Cardiac septum (tissue), 1 donor: ENCODE results near the gene MAN2C1. TPM values are rescaled to one million over a fixed set of nuclear protein-coding genes. Genes with fewer than 3 reads are reported as not detected.
"Not testable (repeated sequence)": the region's sequence is repeated elsewhere in the genome, so short reads cannot be mapped to it uniquely, and the experiment has no call there.

ENCODE experiments used
- DNase-seq: peaks from one replicate; pipeline ENCODE4 v3.0.0-alpha.2; 2020; ENCODE audit warnings: low spot score
- intact Hi-C: fragments of 100-400 bp; cut with DNase I; formaldehyde crosslinking; loops from one replicate; pipeline ENCODE4 v1.14.0; 2022
- long read RNA-seq: library from polyadenylated mRNA; unstranded; transcript quantifications from one replicate; pipeline ENCODE4 v2.0.0, GENCODE V29; 2021
- total RNA-seq: library from RNA; stranded (reverse); fragmentation: NEBNext Ultra II Directional; extraction: Animal tissue kit (Norgen Biotek cat#: 25700); gene quantifications from one replicate; pipeline ENCODE4 v1.2.1, GENCODE V29; 2021
- donor health status: DM: no; HTN: no; CAD: no.

The MAN2C1 gene
- total RNA-seq, result 153 TPM
- long read RNA-seq, transcript MAN2C1-201 (26 exons, 3,284 nt), result major isoform, 11 of 68 reads
- long read RNA-seq, partial matches to known transcripts, result 20 of 68 reads
- long read RNA-seq, other reads (novel, unspliced or antisense), result 32 of 68 reads

- intact Hi-C loops, result loop anchor here (1.0 to 10.0 kb wide), 3 partner anchors 84 to 317 kb away; partner anchors contain the start of genes SIN3A and SNUPN
Observed at GRCh38 chr15:75367913-75368688, at the start of gene MAN2C1. TSS of gene MAN2C1 (minus strand) at chr15:75368607. CDS start at chr15:75368583, 24 bp downstream.

GRCh38 chr15:75416584-75416983, 48.2 kb upstream of the MAN2C1 start:
- intact Hi-C loops, result no loop called here
- no peak for DNase-seq

More at GRCh38 chr15:75367913-75368688, at the start of gene MAN2C1:
- peak; percentile 97 for DNase-seq

GRCh38 chr15:75410196-75410595, 41.8 kb upstream of the MAN2C1 start:
- no peak for DNase-seq
- intact Hi-C loops, result no loop called here

- DNase-seq, result no peak
- intact Hi-C loops, result no loop called here
Observed at GRCh38 chr15:75407083-75407482, 38.7 kb upstream of the MAN2C1 start.

- no peak for DNase-seq
- intact Hi-C loops, result no loop called here
Observed at GRCh38 chr15:75403892-75404291, 35.5 kb upstream of the MAN2C1 start.

- DNase-seq, result no peak
- intact Hi-C loops, result no loop called here
Observed at GRCh38 chr15:75397494-75397893, 29.1 kb upstream of the MAN2C1 start.

- no peak for DNase-seq
- intact Hi-C loops, result no loop called here
Observed at GRCh38 chr15:75389791-75390382, 21.5 kb upstream of the MAN2C1 start.

GRCh38 chr15:75383986-75384385, 15.6 kb upstream of the MAN2C1 start:
- intact Hi-C loops, result not testable (repeated sequence)

GRCh38 chr15:75380773-75381172, 12.4 kb upstream of the MAN2C1 start:
- no peak for DNase-seq
- intact Hi-C loops, result no loop called here

More at GRCh38 chr15:75383986-75384385, 15.6 kb upstream of the MAN2C1 start:
- not testable (repeated sequence) for DNase-seq

GRCh38 chr15:75371901-75372688, 3.7 kb upstream of the MAN2C1 start:
- no peak for DNase-seq
- intact Hi-C loops, result no loop called here

GRCh38 chr15:75371486-75371885, 3.1 kb upstream of the MAN2C1 start:
- no peak for DNase-seq
- intact Hi-C loops, result no loop called here

- no peak for DNase-seq
- intact Hi-C loops, result loop anchor here (5.0 to 10.0 kb wide), 2 partner anchors 82 to 315 kb away; partner anchors contain the start of gene SIN3A
Observed at GRCh38 chr15:75369897-75370581, 1.6 kb upstream of the MAN2C1 start.

GRCh38 chr15:75368689-75369239, 357 bp upstream of the MAN2C1 start:
- no peak for DNase-seq
- intact Hi-C loops, result loop anchor here (1.0 to 10.0 kb wide), 3 partner anchors 84 to 316 kb away; partner anchors contain the start of genes SIN3A and SNUPN

GRCh38 chr15:75367406-75367912, 948 bp downstream of the MAN2C1 start:
- no peak for DNase-seq
- intact Hi-C loops, result loop anchor here (5.0 to 10.0 kb wide), 2 partner anchors 85 to 317 kb away; partner anchors contain the start of gene SIN3A

- intact Hi-C loops, result loop anchor here (5.0 to 10.0 kb wide), 2 partner anchors 85 to 318 kb away; partner anchors contain the start of gene SIN3A
- DNase-seq, result no peak
Observed at GRCh38 chr15:75367006-75367405, 1.4 kb downstream of the MAN2C1 start.

GRCh38 chr15:75366163-75366562, 2.2 kb downstream of the MAN2C1 start:
- DNase-seq, result no peak
- intact Hi-C loops, result loop anchor here (5.0 to 10.0 kb wide), 2 partner anchors 86 to 319 kb away; partner anchors contain the start of gene SIN3A

- intact Hi-C loops, result loop anchor here (5.0 to 10.0 kb wide), 2 partner anchors 87 to 320 kb away; partner anchors contain the start of gene SIN3A
- no peak for DNase-seq
Observed at GRCh38 chr15:75364881-75365280, 3.5 kb downstream of the MAN2C1 start.

GRCh38 chr15:75363786-75364185, 4.6 kb downstream of the MAN2C1 start:
- intact Hi-C loops, result loop anchor here (10.0 kb wide), 1 partner anchor 321 kb away; no protein-coding TSS in a partner anchor

More at GRCh38 chr15:75363786-75364185, 4.6 kb downstream of the MAN2C1 start:
- DNase-seq, result no peak
